ENCODE data around the gene LCOR.

- TF ChIP-seq CTCF (conservative IDR thresholded peaks at IDR 0.05; ENCODE audit: low read depth, low read length) (no peak), EZH2 (IDR thresholded peaks at IDR 0.05; ENCODE audit: borderline replicate concordance, low read depth, low read length, poor library complexity, severe bottlenecking) (no peak)
These were observed 81.8 kb downstream of the LCOR start for GRCh38 chr10:96913906-96914305.

Data from A673 (cell line).